A549 (cell line): Measurements from ENCODE around the gene THSD7A.
"Not testable (repeated sequence)": the region's sequence is repeated elsewhere in the genome, so short reads cannot be mapped to it uniquely, and the experiment has no call there.

Experiments used
- MYC ChIP-seq: IDR thresholded peaks from 2 replicates; pipeline ENCODE4 v1.6.1; 2012; ENCODE audit warnings: mild to moderate bottlenecking, inconsistent platforms, low read length, improper control_type of control experiment, borderline replicate concordance
- POLR2A ChIP-seq: IDR thresholded peaks from 2 replicates; pipeline ENCODE4 v1.6.1; 2012; ENCODE audit warnings: mild to moderate bottlenecking, low read length

- TF ChIP-seq MYC, POLR2A: not testable (repeated sequence)
Observed at GRCh38 chr7:11521964-11522499, 310.0 kb downstream of the THSD7A start.
